ENCODE results near the gene FAF1.
"Not testable (repeated sequence)": the region's sequence is repeated elsewhere in the genome, so short reads cannot be mapped to it uniquely, and the experiment has no call there.

The FAF1 gene

GRCh38 chr1:50775740-50776139, 184.3 kb downstream of the FAF1 start:
- DNase-seq (ENCODE audit: low read depth in 2 of 2) = no peak

GRCh38 chr1:50774759-50775351, 185.2 kb downstream of the FAF1 start:
- DNase-seq (ENCODE audit: low read depth in 2 of 2) = no peak

GRCh38 chr1:50766688-50767087, 193.4 kb downstream of the FAF1 start:
- no peak for DNase-seq (ENCODE audit: low read depth in 2 of 2)

GRCh38 chr1:50756543-50756942, 203.5 kb downstream of the FAF1 start:
- not testable (repeated sequence) for DNase-seq (ENCODE audit: low read depth in 2 of 2)

- DNase-seq (ENCODE audit: low read depth in 2 of 2) = not testable (repeated sequence)
Observed at GRCh38 chr1:50754764-50755163, 205.3 kb downstream of the FAF1 start.

- DNase-seq (ENCODE audit: low read depth in 2 of 2) = no peak
Observed at GRCh38 chr1:50750021-50750619, 209.9 kb downstream of the FAF1 start.

- no peak for DNase-seq (ENCODE audit: low read depth in 2 of 2)
Observed at GRCh38 chr1:50747394-50747793, 212.7 kb downstream of the FAF1 start.

- DNase-seq (ENCODE audit: low read depth in 2 of 2) = no peak
Observed at GRCh38 chr1:50742523-50742922, 217.5 kb downstream of the FAF1 start.

- DNase-seq (ENCODE audit: low read depth in 2 of 2) = no peak
Observed at GRCh38 chr1:50739125-50739524, 220.9 kb downstream of the FAF1 start.

GRCh38 chr1:50735443-50735842, 224.6 kb downstream of the FAF1 start:
- DNase-seq (ENCODE audit: low read depth in 2 of 2) = no peak

- not testable (repeated sequence) for DNase-seq (ENCODE audit: low read depth in 2 of 2)
Observed at GRCh38 chr1:50727578-50727977, 232.5 kb downstream of the FAF1 start.

- no peak for DNase-seq (ENCODE audit: low read depth in 2 of 2)
Observed at GRCh38 chr1:50724626-50725286, 235.3 kb downstream of the FAF1 start.

GRCh38 chr1:50720457-50721053, 239.5 kb downstream of the FAF1 start:
- DNase-seq (ENCODE audit: low read depth in 2 of 2) = no peak

GRCh38 chr1:50719126-50719525, 240.9 kb downstream of the FAF1 start:
- DNase-seq (ENCODE audit: low read depth in 2 of 2) = no peak

- DNase-seq (ENCODE audit: low read depth in 2 of 2) = no peak
Observed at GRCh38 chr1:50717327-50717726, 242.7 kb downstream of the FAF1 start.

GRCh38 chr1:50716455-50716854, 243.6 kb downstream of the FAF1 start:
- not testable (repeated sequence) for DNase-seq (ENCODE audit: low read depth in 2 of 2)

- DNase-seq (ENCODE audit: low read depth in 2 of 2) = no peak
Observed at GRCh38 chr1:50710099-50710498, 250.0 kb downstream of the FAF1 start.

GRCh38 chr1:50707824-50708223, 252.2 kb downstream of the FAF1 start:
- DNase-seq (ENCODE audit: low read depth in 2 of 2) = no peak

- DNase-seq (ENCODE audit: low read depth in 2 of 2) = no peak
Observed at GRCh38 chr1:50705699-50706098, 254.4 kb downstream of the FAF1 start.

- no peak for DNase-seq (ENCODE audit: low read depth in 2 of 2)
Observed at GRCh38 chr1:50705041-50705440, 255.0 kb downstream of the FAF1 start.

GRCh38 chr1:50704126-50704525, 255.9 kb downstream of the FAF1 start:
- no peak for DNase-seq (ENCODE audit: low read depth in 2 of 2)

GRCh38 chr1:50703240-50703639, 256.8 kb downstream of the FAF1 start:
- DNase-seq (ENCODE audit: low read depth in 2 of 2) = no peak

- DNase-seq (ENCODE audit: low read depth in 2 of 2) = no peak
Observed at GRCh38 chr1:50702395-50702794, 257.7 kb downstream of the FAF1 start.
